SK-N-SH (cell line): ENCODE results near the gene RNF157.

ENCODE experiments used
- CTCF ChIP-seq: fragments of 200-600 bp; sonication (generic); IDR thresholded peaks from 2 replicates; pipeline ENCODE4 v1.6.1; 2017; ENCODE audit warnings: antibody characterized with exemption, mild to moderate bottlenecking, moderate library complexity
- FOXM1 ChIP-seq: IDR thresholded peaks from 2 replicates; pipeline ENCODE4 v1.4.0; 2012; ENCODE audit warnings: low read depth, mild to moderate bottlenecking
- GABPA ChIP-seq: IDR thresholded peaks from 2 replicates; pipeline ENCODE4 v1.4.0; 2012; ENCODE audit warnings: low read depth, mild to moderate bottlenecking
- JUND ChIP-seq: IDR thresholded peaks from 2 replicates; pipeline ENCODE4 v1.4.0; 2012
- MAX ChIP-seq: IDR thresholded peaks from 2 replicates; pipeline ENCODE4 v1.4.0; 2012; ENCODE audit warnings: low read depth
- MXI1 ChIP-seq: IDR thresholded peaks from 2 replicates; pipeline ENCODE4 v1.6.1; 2012; ENCODE audit warnings: mild to moderate bottlenecking, low read depth, low read length, improper control_type of control experiment
- POLR2AphosphoS5 ChIP-seq: IDR thresholded peaks from 2 replicates; pipeline ENCODE4 v1.6.1; 2012; ENCODE audit warnings: low read depth, low read length
- RAD21 ChIP-seq: IDR thresholded peaks from 2 replicates; pipeline ENCODE4 v1.6.1; 2012; ENCODE audit warnings: mild to moderate bottlenecking, low read length
- RXRA ChIP-seq: IDR thresholded peaks from 2 replicates; pipeline ENCODE4 v1.4.0; 2012; ENCODE audit warnings: low read depth, mild to moderate bottlenecking, borderline replicate concordance
- TAF1 ChIP-seq: IDR thresholded peaks from 2 replicates; pipeline ENCODE4 v1.6.1; 2012; ENCODE audit warnings: low read depth, mild to moderate bottlenecking, low read length, moderate library complexity, borderline replicate concordance
- TEAD4 ChIP-seq: IDR thresholded peaks from 2 replicates; pipeline ENCODE4 v1.4.0; 2012; ENCODE audit warnings: mild to moderate bottlenecking, borderline replicate concordance; ENCODE audit not compliant: insufficient read depth

- TF ChIP-seq CTCF, result no peak
- no peak for TF ChIP-seq JUND
- TF ChIP-seq POLR2AphosphoS5, result no peak
- no peak for TF ChIP-seq MAX
- no peak for TF ChIP-seq TEAD4
- TF ChIP-seq GABPA, result no peak
- no peak for TF ChIP-seq RXRA
- TF ChIP-seq FOXM1, result no peak
- no peak for TF ChIP-seq RAD21
- no peak for TF ChIP-seq MXI1
- no peak for TF ChIP-seq TAF1
These were observed 144.3 kb downstream of the RNF157 start for GRCh38 chr17:76095943-76096342.
